Esophagus muscularis mucosa (tissue), 4 donors: ENCODE measurements around the gene GAMT. TPM values are rescaled to one million over a fixed set of nuclear protein-coding genes. Genes with fewer than 3 reads are reported as not detected.

Experiments
- DNase-seq: peaks from one replicate; pipeline ENCODE4 v3.0.0-alpha.2; 2017; ENCODE audit errors: extremely low spot score
- H3K27ac ChIP-seq, 4 donors: fragments of 200-600 bp; sonication (generic); replicated peaks in 1 of 4; 1 replicate in 3 of 4; 2 replicates in 1 of 4; pipeline ENCODE4 v1.5.1; 2016 to 2019; ENCODE audit warnings: mild to moderate bottlenecking in 1 of 4
- H3K27me3 ChIP-seq, 4 donors: fragments of 200-600 bp; sonication (generic); one replicate each; pipeline versions ENCODE4 v1.5.1 to v1.6.0; 2016 to 2019
- H3K36me3 ChIP-seq, 4 donors: fragments of 200-600 bp; sonication (generic); one replicate each; pipeline ENCODE4 v1.5.1; 2016 to 2019
- H3K4me1 ChIP-seq, 4 donors: fragments of 200-600 bp; sonication (generic); one replicate each; pipeline ENCODE4 v1.5.1; 2016 to 2019
- H3K4me3 ChIP-seq, 4 donors: fragments of 200-600 bp; sonication (generic); 1 replicate in 2 of 4; 2 replicates in 2 of 4; pipeline ENCODE4 v1.5.1; 2016 to 2019; ENCODE audit warnings: mild to moderate bottlenecking in 4 of 4, moderate library complexity in 1 of 4
- H3K9me3 ChIP-seq, 4 donors: fragments of 200-600 bp; sonication (generic); 1 replicate in 3 of 4; 2 replicates in 1 of 4; pipeline ENCODE4 v1.5.1; 2016 to 2019
- EP300 ChIP-seq: sonication (generic); formaldehyde crosslinking; IDR thresholded peaks from one replicate; pipeline ENCODE4 v1.6.1; 2017; ENCODE audit warnings: antibody characterized with exemption
- POLR2A ChIP-seq: fragments of 450-650 bp; IDR thresholded peaks from one replicate; pipeline ENCODE4 v1.6.1; 2017; ENCODE audit warnings: antibody characterized with exemption, moderate library complexity, mild to moderate bottlenecking, low read depth
- POLR2AphosphoS5 ChIP-seq, 2 donors: sonication (generic); formaldehyde crosslinking; IDR thresholded peaks; one replicate each; pipeline ENCODE4 v1.6.1; 2017; ENCODE audit warnings: antibody characterized with exemption in 2 of 2
- WGBS: methylation state at CpG from one replicate; pipeline ENCODE4 v1.1.5; 2018; 5-methylcytosine and 5-hydroxymethylcytosine counted together
- intact Hi-C: fragments of 100-400 bp; cut with DNase I; formaldehyde crosslinking; loops from one replicate; pipeline ENCODE4 v1.15.1; 2023
- total RNA-seq, 4 donors: library from RNA; depleted of rRNA; stranded (reverse); fragments of >200 nt; gene quantifications; one replicate each; pipeline versions ENCODE4 v1.1.0 to v1.2.1, GENCODE V29; 2016
- TF ChIP-seq, protein P1 (sequence below), 3 experiments: fragments of 200-600 bp in 2 of 3; fragments of 450-650 bp in 1 of 3; sonication (generic) in 2 of 3; IDR thresholded peaks; one replicate each; pipeline ENCODE4 v1.5.1; 2017 to 2019; ENCODE audit warnings: antibody characterized with exemption in 3 of 3, mild to moderate bottlenecking in 2 of 3, moderate library complexity in 1 of 3

Gene GAMT
- total RNA-seq, 4 donors from 2014 or later = 5.8 to 13.4 (median 11.9) TPM

DNA sequence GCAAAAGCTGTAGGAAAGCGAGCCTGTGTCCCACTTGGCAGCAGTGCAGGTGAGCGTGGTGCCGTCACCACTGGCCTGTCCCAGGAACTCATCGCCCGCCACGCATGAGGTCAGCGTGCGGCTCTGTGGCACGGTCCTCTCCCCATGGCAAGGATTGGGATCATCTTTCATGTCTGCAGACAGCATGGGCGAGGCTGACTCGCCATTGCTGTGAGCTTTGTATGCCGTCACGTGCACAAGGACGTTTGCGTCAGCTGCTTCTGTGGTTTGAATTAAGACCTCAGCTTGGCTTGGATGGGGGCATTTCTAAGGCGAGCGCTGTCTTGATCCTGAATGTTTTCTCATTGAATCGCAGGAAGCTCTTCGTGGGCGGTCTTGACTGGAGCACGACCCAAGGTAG lies 15.8 kb upstream of the GAMT start:
- no peaks in the 10 kb centered on the region for H3K9me3 ChIP-seq
- peaks cover 7 to 69% (median 52%) of the 10 kb centered on the region in 4 donors for H3K36me3 ChIP-seq
- no peak overlapping the region for H3K4me3 ChIP-seq
- TF ChIP-seq POLR2A (no peak), EP300 (no peak), POLR2AphosphoS5 (IDR thresholded peaks at IDR 0.05) (no peak)
- TF ChIP-seq, protein P1, sequence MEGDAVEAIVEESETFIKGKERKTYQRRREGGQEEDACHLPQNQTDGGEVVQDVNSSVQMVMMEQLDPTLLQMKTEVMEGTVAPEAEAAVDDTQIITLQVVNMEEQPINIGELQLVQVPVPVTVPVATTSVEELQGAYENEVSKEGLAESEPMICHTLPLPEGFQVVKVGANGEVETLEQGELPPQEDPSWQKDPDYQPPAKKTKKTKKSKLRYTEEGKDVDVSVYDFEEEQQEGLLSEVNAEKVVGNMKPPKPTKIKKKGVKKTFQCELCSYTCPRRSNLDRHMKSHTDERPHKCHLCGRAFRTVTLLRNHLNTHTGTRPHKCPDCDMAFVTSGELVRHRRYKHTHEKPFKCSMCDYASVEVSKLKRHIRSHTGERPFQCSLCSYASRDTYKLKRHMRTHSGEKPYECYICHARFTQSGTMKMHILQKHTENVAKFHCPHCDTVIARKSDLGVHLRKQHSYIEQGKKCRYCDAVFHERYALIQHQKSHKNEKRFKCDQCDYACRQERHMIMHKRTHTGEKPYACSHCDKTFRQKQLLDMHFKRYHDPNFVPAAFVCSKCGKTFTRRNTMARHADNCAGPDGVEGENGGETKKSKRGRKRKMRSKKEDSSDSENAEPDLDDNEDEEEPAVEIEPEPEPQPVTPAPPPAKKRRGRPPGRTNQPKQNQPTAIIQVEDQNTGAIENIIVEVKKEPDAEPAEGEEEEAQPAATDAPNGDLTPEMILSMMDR (IDR thresholded peaks at IDR 0.05) = no peak
- peaks cover 60 to 69% (median 65%) of the 10 kb centered on the region in 4 donors for H3K4me1 ChIP-seq
- no peaks in the 10 kb centered on the region for H3K27me3 ChIP-seq
- no peak for DNase-seq
- intact Hi-C loops = no loop called here
- H3K27ac ChIP-seq = peak overlapping the region in 3 of 4 donors; percentile 21 to 84 (median 72)
- WGBS = 84% methylated on average over 18 of the region's 21 CpGs

DNA sequence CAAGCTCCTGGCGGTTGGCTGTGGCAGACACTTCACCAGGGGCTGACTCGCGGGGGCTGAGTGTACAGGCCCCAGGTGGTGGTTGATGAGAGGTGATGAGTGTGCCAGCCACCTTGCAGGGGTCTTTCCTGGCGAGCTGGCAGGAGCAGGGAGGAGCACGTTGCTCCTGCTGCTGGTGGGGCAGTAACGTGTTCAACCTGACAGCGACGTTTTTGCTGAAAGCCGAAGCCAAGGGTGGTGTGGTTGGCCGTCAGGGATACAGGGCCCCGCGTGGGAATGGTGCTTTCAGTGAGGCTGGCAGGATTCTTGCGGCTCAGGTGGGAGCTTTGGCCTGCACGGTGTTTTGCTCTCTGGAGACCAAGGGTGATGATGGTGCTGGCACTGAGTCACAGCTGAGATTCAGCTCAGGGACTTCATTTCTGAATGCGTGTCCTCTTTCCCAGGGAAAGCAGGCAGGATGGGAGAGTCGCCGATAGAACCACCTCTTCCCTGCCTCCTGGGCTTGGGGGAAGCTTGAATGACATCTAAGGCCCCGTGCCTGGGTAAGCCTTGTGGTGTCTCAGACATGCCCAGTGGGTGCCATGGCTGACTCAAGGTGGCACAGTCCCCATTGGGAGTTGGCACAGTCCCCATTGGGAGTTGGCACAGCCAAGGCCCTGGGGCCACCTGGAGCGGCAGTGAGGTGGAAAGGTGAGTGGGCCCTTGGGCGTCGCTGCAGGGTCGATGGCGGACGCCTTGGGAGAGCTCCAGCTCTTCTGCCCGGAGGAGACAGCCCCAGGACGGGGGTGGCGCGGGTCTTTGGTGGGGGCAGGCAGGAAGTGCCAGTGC lies 14.9 kb upstream of the GAMT start:
- peak overlapping the region in 3 of 4 donors; percentile 8 to 33 (median 19) for H3K4me3 ChIP-seq
- no peak for DNase-seq
- 71% methylated on average over 24 of the region's 28 CpGs for WGBS
- H3K27ac ChIP-seq = peak overlapping the region; percentile 72 to 86 (median 78)
- H3K36me3 ChIP-seq = peaks cover 3 to 60% (median 43%) of the 10 kb centered on the region in 4 donors
- intact Hi-C loops = no loop called here
- H3K4me1 ChIP-seq = peaks cover 69 to 78% (median 74%) of the 10 kb centered on the region in 4 donors
- H3K27me3 ChIP-seq = no peaks in the 10 kb centered on the region
- TF ChIP-seq POLR2A (no peak), POLR2AphosphoS5 (IDR thresholded peaks at IDR 0.05) (no peak), EP300 (no peak)
- TF ChIP-seq, protein P1 (IDR thresholded peaks at IDR 0.05) = no peak
- no peaks in the 10 kb centered on the region for H3K9me3 ChIP-seq

DNA sequence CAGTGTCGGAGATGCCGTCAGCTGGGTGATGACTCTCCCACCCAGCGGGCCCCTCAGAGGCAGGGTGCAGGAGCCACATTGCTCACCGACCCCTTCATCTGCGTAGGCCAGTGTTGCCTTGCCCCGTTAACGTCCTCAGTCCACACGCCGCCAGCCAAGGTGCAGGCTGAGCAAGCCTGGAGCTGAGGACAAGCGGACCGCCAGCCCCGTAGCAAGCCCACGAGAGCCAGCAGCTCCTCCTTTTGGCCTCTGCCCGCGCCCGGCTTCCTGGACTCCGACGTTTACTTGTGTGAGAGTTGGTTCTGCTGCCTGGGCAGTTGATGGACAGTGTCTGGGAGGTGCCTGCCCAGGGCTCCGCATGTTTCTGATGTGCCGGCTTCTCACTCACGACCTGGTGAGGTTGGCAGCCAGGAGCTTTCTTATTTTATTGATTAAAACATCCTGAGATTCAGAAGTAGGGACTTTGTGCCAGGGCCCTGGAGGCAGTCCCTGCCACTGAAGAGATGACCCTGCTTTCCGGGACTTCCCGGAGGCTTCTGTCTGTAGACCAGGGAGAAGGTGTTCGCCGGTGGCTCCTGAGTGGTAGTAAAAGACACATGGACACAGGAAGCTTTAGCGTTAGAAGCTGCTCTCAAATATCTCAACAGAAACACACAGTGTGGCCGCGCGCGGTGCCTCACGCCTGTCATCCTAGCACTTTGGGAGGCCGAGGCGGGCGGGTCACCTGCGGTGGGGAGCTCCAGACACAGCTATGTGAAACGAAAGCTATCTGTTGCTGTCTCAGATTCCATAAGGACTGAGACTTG lies 11.9 kb upstream of the GAMT start:
- no peak for TF ChIP-seq EP300
- TF ChIP-seq POLR2A = no peak
- TF ChIP-seq, protein P1 (IDR thresholded peaks at IDR 0.05) = no peak
- TF ChIP-seq POLR2AphosphoS5 (IDR thresholded peaks at IDR 0.05) = no peak
- Histone ChIP-seq H3K27me3 (no peaks in the 10 kb centered on the region), H3K9me3 (no peaks in the 10 kb centered on the region), H3K4me1 (peaks cover 82 to 98% (median 92%) of the 10 kb centered on the region in 4 donors), H3K27ac (peak overlapping the region in 3 of 4 donors; percentile 7 to 56 (median 51)), H3K4me3 (no peak overlapping the region), H3K36me3 (peaks cover 0 to 31% (median 22%) of the 10 kb centered on the region in 4 donors)
- WGBS = 78% methylated on average over 18 of the region's 36 CpGs
- DNase-seq = no peak
- intact Hi-C loops = no loop called here

DNA sequence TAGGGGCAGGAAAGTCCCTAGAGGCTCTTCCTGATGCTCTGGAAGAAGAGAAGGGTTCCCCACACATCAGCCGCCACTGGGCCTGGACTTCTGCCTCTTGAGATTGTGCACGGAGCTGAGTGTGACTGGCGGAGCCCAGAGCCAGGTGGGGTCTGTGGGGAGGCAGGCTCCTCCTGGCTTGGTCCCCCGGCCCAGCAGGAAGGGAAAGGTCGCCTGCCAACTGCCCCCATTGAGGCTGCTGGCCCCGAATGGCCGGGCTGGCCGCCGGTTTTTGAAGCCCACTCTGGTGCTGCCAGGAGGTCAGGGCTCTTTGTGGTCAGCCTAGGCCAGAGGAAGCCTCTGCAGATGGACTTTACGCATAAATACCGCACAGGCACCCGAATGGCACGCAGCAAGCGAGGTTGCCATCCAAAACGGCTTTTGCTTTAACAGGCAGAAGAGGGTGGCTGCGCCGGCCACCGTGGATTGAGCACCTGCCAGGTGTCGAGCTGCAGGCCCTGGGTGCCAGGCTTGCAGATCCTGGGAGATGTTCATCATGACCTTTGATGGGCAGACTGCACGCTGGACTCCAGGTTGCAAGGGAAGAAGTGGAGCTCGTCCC lies 11.1 kb upstream of the GAMT start:
- Histone ChIP-seq H3K36me3 (peaks cover 0 to 25% (median 14%) of the 10 kb centered on the region in 4 donors), H3K27me3 (no peaks in the 10 kb centered on the region), H3K4me3 (no peak overlapping the region), H3K27ac (peak overlapping the region in 3 of 4 donors; percentile 17 to 56 (median 51)), H3K4me1 (peaks cover 74 to 91% (median 84%) of the 10 kb centered on the region in 4 donors), H3K9me3 (no peaks in the 10 kb centered on the region)
- TF ChIP-seq POLR2A (no peak), POLR2AphosphoS5 (IDR thresholded peaks at IDR 0.05) (no peak), EP300 (no peak)
- TF ChIP-seq, protein P1 (IDR thresholded peaks at IDR 0.05) = no peak
- 75% methylated on average over 13 of the region's 21 CpGs for WGBS
- DNase-seq = no peak
- intact Hi-C loops = no loop called here
